ENCODE measurements around the gene FAM168A. TPM values are rescaled to one million over a fixed set of nuclear protein-coding genes. Genes with fewer than 3 reads are reported as not detected.

The FAM168A gene
- total and polyA plus RNA-seq, 2 of the 8 experiments (the other 6 are each of a cell fraction or from before 2014, with no cell fraction given) = 17.1 to 21.6 TPM

DNA sequence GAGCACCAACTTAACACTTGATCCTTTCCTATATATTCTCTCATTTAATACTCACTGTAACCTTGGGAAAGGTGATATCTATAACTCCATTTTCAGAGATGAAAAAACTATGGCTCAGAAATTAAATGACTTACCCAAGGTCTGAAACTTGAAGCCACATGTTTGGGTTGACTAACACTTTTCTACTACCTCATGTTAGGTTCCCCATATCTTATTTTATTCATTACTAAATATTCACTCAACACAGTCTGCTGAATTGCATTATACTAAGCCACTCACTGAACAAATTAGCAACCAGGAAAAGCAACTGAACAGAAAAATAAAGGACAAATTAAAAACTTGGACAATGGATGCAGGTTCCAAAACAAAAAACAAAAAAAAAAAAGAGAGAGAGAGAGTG is 59.9 kb downstream of the FAM168A start:
- H3K27ac ChIP-seq (ENCODE audit: low read depth, low read length) = no peak overlapping the region
- H2BK15ac ChIP-seq (ENCODE audit: low read length) = no peak overlapping the region
- H4K91ac ChIP-seq (replicated peaks; ENCODE audit: insufficient read length, low read length) = no peak overlapping the region
- TF ChIP-seq CHD2 (IDR thresholded peaks at IDR 0.05; ENCODE audit: low read length) (no peak), EP300 (IDR thresholded peaks at IDR 0.05; ENCODE audit: borderline replicate concordance in 1 of 2, low read depth in 2 of 2, low read length in 2 of 2) (no peak), RFX5 (IDR thresholded peaks at IDR 0.05; ENCODE audit: borderline replicate concordance, low read depth, low read length) (no peak), JUN (IDR thresholded peaks at IDR 0.05; ENCODE audit: low read depth, low read length) (no peak), ZNF274 (IDR thresholded peaks at IDR 0.05; ENCODE audit: borderline replicate concordance, extremely low read depth, low read length) (no peak)
- TF ChIP-seq, protein P1, sequence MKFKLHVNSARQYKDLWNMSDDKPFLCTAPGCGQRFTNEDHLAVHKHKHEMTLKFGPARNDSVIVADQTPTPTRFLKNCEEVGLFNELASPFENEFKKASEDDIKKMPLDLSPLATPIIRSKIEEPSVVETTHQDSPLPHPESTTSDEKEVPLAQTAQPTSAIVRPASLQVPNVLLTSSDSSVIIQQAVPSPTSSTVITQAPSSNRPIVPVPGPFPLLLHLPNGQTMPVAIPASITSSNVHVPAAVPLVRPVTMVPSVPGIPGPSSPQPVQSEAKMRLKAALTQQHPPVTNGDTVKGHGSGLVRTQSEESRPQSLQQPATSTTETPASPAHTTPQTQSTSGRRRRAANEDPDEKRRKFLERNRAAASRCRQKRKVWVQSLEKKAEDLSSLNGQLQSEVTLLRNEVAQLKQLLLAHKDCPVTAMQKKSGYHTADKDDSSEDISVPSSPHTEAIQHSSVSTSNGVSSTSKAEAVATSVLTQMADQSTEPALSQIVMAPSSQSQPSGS (IDR thresholded peaks at IDR 0.05; ENCODE audit: low read length) = no peak
- TF ChIP-seq, protein P2, sequence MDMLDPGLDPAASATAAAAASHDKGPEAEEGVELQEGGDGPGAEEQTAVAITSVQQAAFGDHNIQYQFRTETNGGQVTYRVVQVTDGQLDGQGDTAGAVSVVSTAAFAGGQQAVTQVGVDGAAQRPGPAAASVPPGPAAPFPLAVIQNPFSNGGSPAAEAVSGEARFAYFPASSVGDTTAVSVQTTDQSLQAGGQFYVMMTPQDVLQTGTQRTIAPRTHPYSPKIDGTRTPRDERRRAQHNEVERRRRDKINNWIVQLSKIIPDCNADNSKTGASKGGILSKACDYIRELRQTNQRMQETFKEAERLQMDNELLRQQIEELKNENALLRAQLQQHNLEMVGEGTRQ (IDR thresholded peaks at IDR 0.05; ENCODE audit: low read length) = no peak
- no peak overlapping the region for H2AFZ ChIP-seq (ENCODE audit: low read length)
- no peak overlapping the region for H3K4ac ChIP-seq (replicated peaks; ENCODE audit: insufficient read length, low read depth, low read length)
- peak overlapping the region in 1 of 2 experiments; percentile 11; a peak in 1 of 4 replicates for H3K4me2 ChIP-seq (ENCODE audit: insufficient read depth in 1 of 2, low read depth in 2 of 2, low read length in 2 of 2)
- H4K8ac ChIP-seq (ENCODE audit: extremely low read depth, insufficient read depth, low read length) = no peak overlapping the region
- POLR2A ChIA-PET (ENCODE audit: partially characterized antibody) = interaction anchor here (1.1 kb wide), 1 partner anchor 17 kb away, joined by 3 read pairs; no protein-coding TSS in a partner anchor
- H3K79me1 ChIP-seq (ENCODE audit: low read depth, low read length) = no peaks in the 10 kb centered on the region
- H4K20me1 ChIP-seq (replicated peaks in 1 of 2; ENCODE audit: control insufficient read depth in 1 of 2, insufficient read depth in 2 of 2, low read length in 2 of 2) = no peaks in the 10 kb centered on the region
- peaks cover 0 to 4% of the 10 kb centered on the region in 2 experiments; a peak in 2 of 4 replicates for H3K79me2 ChIP-seq (ENCODE audit: control insufficient read depth in 1 of 2, insufficient read depth in 2 of 2, low read length in 2 of 2)
- H3K23ac ChIP-seq (ENCODE audit: insufficient read length) = no peak overlapping the region
- H2BK5ac ChIP-seq (ENCODE audit: low read depth, low read length) = peak overlapping the region; percentile 3; the same call in 1 of the 2 replicates
- H2BK20ac ChIP-seq (ENCODE audit: low read length) = no peak overlapping the region
- FAIRE-seq (no peak), DNase-seq (ENCODE audit: low read depth in 1 of 2, low spot score in 2 of 2) (no peak)
- H2BK120ac ChIP-seq (replicated peaks; ENCODE audit: low read depth, low read length) = no peak overlapping the region
- H3K56ac ChIP-seq (replicated peaks; ENCODE audit: insufficient read length, low read depth, low read length) = no peak overlapping the region
- CTCF ChIA-PET (ENCODE audit: partially characterized antibody) = interaction anchor here (0.6 to 1.9 kb wide), 5 partner anchors 9 to 176 kb away, joined by 3 to 6 read pairs (median 4); no protein-coding TSS in a partner anchor
- no peaks in the 10 kb centered on the region for H3K23me2 ChIP-seq (ENCODE audit: low read depth, low read length)
- no peak overlapping the region for H3K9ac ChIP-seq (replicated peaks in 1 of 4; ENCODE audit: extremely low read depth in 1 of 4, low read depth in 3 of 4, low read length in 3 of 4)
- H3K18ac ChIP-seq (ENCODE audit: extremely low read depth, low read length) = no peak overlapping the region
- H3K27me3 ChIP-seq (replicated peaks in 1 of 4; ENCODE audit: control insufficient read depth in 3 of 4, extremely low read depth in 1 of 4, insufficient read depth in 3 of 4, low read length in 3 of 4) = no peaks in the 10 kb centered on the region
- H2BK12ac ChIP-seq (ENCODE audit: low read depth, low read length) = no peak overlapping the region
- no peak overlapping the region for H3K14ac ChIP-seq (ENCODE audit: insufficient read length)
- H4K5ac ChIP-seq (ENCODE audit: insufficient read length, low read depth, low read length) = no peak overlapping the region
- peaks cover 3 to 17% (median 9%) of the 10 kb centered on the region in 4 experiments; a peak in 6 of 7 replicates for H3K4me1 ChIP-seq (replicated peaks in 1 of 4; ENCODE audit: control insufficient read depth in 3 of 4, insufficient read depth in 4 of 4, low read length in 3 of 4)
- peak overlapping the region in 1 of 4 experiments; percentile 1; a peak in 1 of 8 replicates for H3K4me3 ChIP-seq (ENCODE audit: extremely low read depth in 1 of 4, insufficient read depth in 2 of 4, low read depth in 3 of 4, low read length in 4 of 4)
- H2AK5ac ChIP-seq (ENCODE audit: low read depth, low read length) = no peak overlapping the region
- H3K36me3 ChIP-seq (ENCODE audit: control insufficient read depth in 2 of 4, insufficient read depth in 4 of 4, low read length in 3 of 4) = no peaks in the 10 kb centered on the region
- H3K9me3 ChIP-seq (ENCODE audit: insufficient read depth in 2 of 2, low read depth in 1 of 2, low read length in 1 of 2) = no peaks in the 10 kb centered on the region

Measured in H1 (cell line).